Islet precursor cell (in vitro differentiated cells): ENCODE measurements around the gene TSPAN31.

Source experiments
- DNase-seq: peaks from one replicate; pipeline ENCODE4 v3.0.0-alpha.2; 2018

TSPAN31 gene

GRCh38 chr12:57722716-57723629, 21.9 kb upstream of the TSPAN31 start:
- DNase-seq: peak; percentile 48

GRCh38 chr12:57723630-57723962, 21.2 kb upstream of the TSPAN31 start:
- no peak for DNase-seq

- DNase-seq: peak; percentile 52
Measured at GRCh38 chr12:57724003-57724935, 20.6 kb upstream of the TSPAN31 start.

GRCh38 chr12:57724936-57725740, 19.7 kb upstream of the TSPAN31 start:
- DNase-seq: no peak

- DNase-seq: no peak
Measured at GRCh38 chr12:57725851-57726150, 19.0 kb upstream of the TSPAN31 start.

- DNase-seq: peak; percentile 87
Measured at GRCh38 chr12:57726151-57726883, 18.5 kb upstream of the TSPAN31 start.

GRCh38 chr12:57726884-57727757, 17.7 kb upstream of the TSPAN31 start:
- DNase-seq: peak; percentile 84

- peak; percentile 88 for DNase-seq
Measured at GRCh38 chr12:57727758-57728395, 17.0 kb upstream of the TSPAN31 start.

GRCh38 chr12:57729321-57729844, 15.5 kb upstream of the TSPAN31 start:
- DNase-seq: peak; percentile 48

GRCh38 chr12:57730336-57731067, 14.3 kb upstream of the TSPAN31 start:
- DNase-seq: peak; percentile 50

GRCh38 chr12:57731411-57732080, 13.3 kb upstream of the TSPAN31 start:
- DNase-seq: peak; percentile 50

- DNase-seq: peak; percentile 50
Measured at GRCh38 chr12:57732270-57732669, 12.6 kb upstream of the TSPAN31 start.

- peak; percentile 61 for DNase-seq
Measured at GRCh38 chr12:57732726-57733593, 11.9 kb upstream of the TSPAN31 start.

- peak; percentile 43 for DNase-seq
Measured at GRCh38 chr12:57733928-57734327, 10.9 kb upstream of the TSPAN31 start.

- DNase-seq: peak; percentile 35
Measured at GRCh38 chr12:57734591-57734990, 10.2 kb upstream of the TSPAN31 start.

- no peak for DNase-seq
Measured at GRCh38 chr12:57735198-57735855, 9.5 kb upstream of the TSPAN31 start.

GRCh38 chr12:57735952-57736740, 8.7 kb upstream of the TSPAN31 start:
- peak; percentile 81 for DNase-seq
